Tibial nerve (tissue), 4 donors: ENCODE data around the gene TNK2. TPM values are rescaled to one million over a fixed set of nuclear protein-coding genes. Genes with fewer than 3 reads are reported as not detected.
"Not testable (repeated sequence)": the region's sequence is repeated elsewhere in the genome, so short reads cannot be mapped to it uniquely, and the experiment has no call there.

Experiments used
- DNase-seq, 2 donors: peaks; one replicate each; pipeline ENCODE4 v3.0.0-alpha.2; 2019; ENCODE audit warnings: low spot score in 2 of 2
- H3K27ac ChIP-seq, 4 donors: fragments of 200-600 bp; sonication (generic) in 3 of 4; one replicate each; pipeline ENCODE4 v1.5.1; 2017 to 2019; ENCODE audit warnings: mild to moderate bottlenecking in 1 of 4
- H3K27me3 ChIP-seq, 2 donors: fragments of 200-600 bp; sonication (generic) in 1 of 2; one replicate each; pipeline versions ENCODE4 v1.5.1 to v1.6.0; 2017 to 2019
- H3K36me3 ChIP-seq, 3 donors: fragments of 200-600 bp; sonication (generic); one replicate each; pipeline ENCODE4 v1.5.1; 2018 to 2019
- H3K4me1 ChIP-seq, 4 donors: fragments of 200-600 bp; sonication (generic) in 3 of 4; one replicate each; pipeline ENCODE4 v1.5.1; 2017 to 2019
- H3K4me3 ChIP-seq, 4 donors: fragments of 200-600 bp; sonication (generic) in 3 of 4; one replicate each; pipeline ENCODE4 v1.5.1; 2017 to 2019; ENCODE audit warnings: mild to moderate bottlenecking in 1 of 4, moderate library complexity in 1 of 4
- H3K9me3 ChIP-seq, 4 donors: fragments of 200-600 bp; sonication (generic) in 3 of 4; one replicate each; pipeline ENCODE4 v1.5.1; 2017 to 2019
- EP300 ChIP-seq, 2 donors: sonication (generic); formaldehyde crosslinking; IDR thresholded peaks; one replicate each; pipeline ENCODE4 v1.6.1; 2017; ENCODE audit warnings: antibody characterized with exemption in 2 of 2, mild to moderate bottlenecking in 1 of 2
- POLR2A ChIP-seq, 2 donors: fragments of 450-650 bp; IDR thresholded peaks; one replicate each; pipeline ENCODE4 v1.6.1; 2017; ENCODE audit warnings: antibody characterized with exemption in 2 of 2, mild to moderate bottlenecking in 2 of 2, moderate library complexity in 2 of 2
- whole genome bisulfite sequencing, 2 donors: methylation state at CpG; one replicate each; pipeline ENCODE4 v1.1.5; 2018; 5-methylcytosine and 5-hydroxymethylcytosine counted together
- total RNA-seq, 4 donors: library from RNA; depleted of rRNA; stranded (reverse); fragments of >200 nt; gene quantifications; one replicate each; pipeline ENCODE4 v1.1.0, GENCODE V29; 2016
- TF ChIP-seq, protein P1 (sequence below), 5 experiments: fragments of 200-600 bp in 3 of 5; fragments of 450-650 bp in 2 of 5; sonication (generic) in 3 of 5; IDR thresholded peaks; one replicate each; pipeline ENCODE4 v1.5.1; 2016 to 2019; ENCODE audit warnings: antibody characterized with exemption in 5 of 5, mild to moderate bottlenecking in 3 of 5, moderate library complexity in 2 of 5

The TNK2 gene
- total RNA-seq, 4 donors from 2014 or later, result 22.2 to 81.9 (median 34.0) TPM

- Histone ChIP-seq H3K27me3 (no peaks in the 10 kb centered on the region), H3K36me3 (peaks cover 0 to 81% (median 0%) of the 10 kb centered on the region in 3 donors), H3K9me3 (no peaks in the 10 kb centered on the region), H3K4me3 (no peak overlapping the region), H3K4me1 (peaks cover 0 to 9% (median 7%) of the 10 kb centered on the region in 4 donors), H3K27ac (no peak overlapping the region)
- no peak for TF ChIP-seq POLR2A (IDR thresholded peaks at IDR 0.05)
- TF ChIP-seq, protein P1, sequence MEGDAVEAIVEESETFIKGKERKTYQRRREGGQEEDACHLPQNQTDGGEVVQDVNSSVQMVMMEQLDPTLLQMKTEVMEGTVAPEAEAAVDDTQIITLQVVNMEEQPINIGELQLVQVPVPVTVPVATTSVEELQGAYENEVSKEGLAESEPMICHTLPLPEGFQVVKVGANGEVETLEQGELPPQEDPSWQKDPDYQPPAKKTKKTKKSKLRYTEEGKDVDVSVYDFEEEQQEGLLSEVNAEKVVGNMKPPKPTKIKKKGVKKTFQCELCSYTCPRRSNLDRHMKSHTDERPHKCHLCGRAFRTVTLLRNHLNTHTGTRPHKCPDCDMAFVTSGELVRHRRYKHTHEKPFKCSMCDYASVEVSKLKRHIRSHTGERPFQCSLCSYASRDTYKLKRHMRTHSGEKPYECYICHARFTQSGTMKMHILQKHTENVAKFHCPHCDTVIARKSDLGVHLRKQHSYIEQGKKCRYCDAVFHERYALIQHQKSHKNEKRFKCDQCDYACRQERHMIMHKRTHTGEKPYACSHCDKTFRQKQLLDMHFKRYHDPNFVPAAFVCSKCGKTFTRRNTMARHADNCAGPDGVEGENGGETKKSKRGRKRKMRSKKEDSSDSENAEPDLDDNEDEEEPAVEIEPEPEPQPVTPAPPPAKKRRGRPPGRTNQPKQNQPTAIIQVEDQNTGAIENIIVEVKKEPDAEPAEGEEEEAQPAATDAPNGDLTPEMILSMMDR (IDR thresholded peaks at IDR 0.05), result no peak
- TF ChIP-seq EP300 (IDR thresholded peaks at IDR 0.05), result no peak
- 89 to 91% methylated on average over 11 to 31 of the region's 40 CpGs for WGBS, 2 donors
- no peak for DNase-seq
Measured at GRCh38 chr3:195867631-195868335, 40.6 kb downstream of the TNK2 start.

DNA sequence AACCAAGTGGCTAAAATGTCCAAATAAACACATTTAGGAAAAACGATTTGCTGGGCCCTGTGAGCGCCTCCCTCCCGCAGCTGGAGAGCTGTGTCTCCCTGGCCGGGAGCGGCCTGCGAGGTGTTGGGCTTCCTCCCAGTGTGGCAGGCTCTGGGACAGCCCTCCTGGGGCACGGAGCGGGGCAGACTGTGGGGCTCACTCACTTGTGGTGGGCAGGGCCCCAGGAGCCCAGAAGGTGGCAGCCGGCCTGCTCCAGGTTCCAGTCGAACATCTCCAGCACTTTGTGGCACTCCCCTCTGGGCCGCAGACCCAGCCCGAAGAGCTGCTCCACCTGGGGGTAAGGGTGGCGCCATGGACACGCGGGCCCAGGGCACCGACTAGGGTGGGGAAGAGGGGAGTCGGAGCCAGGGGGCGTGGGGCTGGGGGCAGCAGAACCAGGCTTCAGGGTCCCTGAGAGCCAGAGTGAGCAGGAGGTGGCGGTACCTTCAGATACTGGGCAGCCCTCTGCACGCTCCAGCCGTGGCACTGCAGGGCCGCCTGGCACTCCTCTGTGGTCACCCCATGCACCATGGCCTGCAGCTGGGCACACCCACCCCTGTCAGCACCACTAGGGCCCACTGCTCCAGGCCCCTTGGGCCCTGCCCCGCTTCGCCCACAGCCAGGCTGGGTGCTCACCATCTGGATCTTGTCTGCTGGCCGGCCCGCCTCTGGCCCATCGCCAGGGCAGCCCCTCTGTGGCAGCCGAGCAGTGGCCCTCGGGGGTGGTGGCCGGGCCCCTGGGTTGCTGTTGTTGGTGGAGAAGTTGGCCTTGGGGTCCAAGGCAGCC is 41.5 kb downstream of the TNK2 start:
- Histone ChIP-seq H3K36me3 (peaks cover 0 to 72% (median 0%) of the 10 kb centered on the region in 3 donors), H3K4me3 (no peak overlapping the region), H3K27ac (no peak overlapping the region), H3K9me3 (no peaks in the 10 kb centered on the region), H3K27me3 (no peaks in the 10 kb centered on the region), H3K4me1 (peaks cover 0 to 9% (median 8%) of the 10 kb centered on the region in 4 donors)
- DNase-seq, result no peak
- TF ChIP-seq EP300 (IDR thresholded peaks at IDR 0.05), result no peak
- TF ChIP-seq, protein P1 (IDR thresholded peaks at IDR 0.05), result no peak
- no peak for TF ChIP-seq POLR2A (IDR thresholded peaks at IDR 0.05)
- WGBS, 2 donors, result 86 to 89% methylated on average over 7 to 28 of the region's 30 CpGs

- Histone ChIP-seq H3K4me1 (peaks cover 0 to 9% (median 8%) of the 10 kb centered on the region in 4 donors), H3K9me3 (no peaks in the 10 kb centered on the region), H3K27me3 (no peaks in the 10 kb centered on the region), H3K27ac (no peak overlapping the region), H3K36me3 (peaks cover 0 to 61% (median 0%) of the 10 kb centered on the region in 3 donors), H3K4me3 (no peak overlapping the region)
- 90 to 95% methylated on average over 14 to 15 of the region's 15 CpGs for WGBS, 2 donors
- no peak for TF ChIP-seq POLR2A (IDR thresholded peaks at IDR 0.05)
- TF ChIP-seq EP300 (IDR thresholded peaks at IDR 0.05), result no peak
- TF ChIP-seq, protein P1 (IDR thresholded peaks at IDR 0.05), result no peak
- DNase-seq, result no peak
Measured at GRCh38 chr3:195865752-195866151, 42.6 kb downstream of the TNK2 start.

DNA sequence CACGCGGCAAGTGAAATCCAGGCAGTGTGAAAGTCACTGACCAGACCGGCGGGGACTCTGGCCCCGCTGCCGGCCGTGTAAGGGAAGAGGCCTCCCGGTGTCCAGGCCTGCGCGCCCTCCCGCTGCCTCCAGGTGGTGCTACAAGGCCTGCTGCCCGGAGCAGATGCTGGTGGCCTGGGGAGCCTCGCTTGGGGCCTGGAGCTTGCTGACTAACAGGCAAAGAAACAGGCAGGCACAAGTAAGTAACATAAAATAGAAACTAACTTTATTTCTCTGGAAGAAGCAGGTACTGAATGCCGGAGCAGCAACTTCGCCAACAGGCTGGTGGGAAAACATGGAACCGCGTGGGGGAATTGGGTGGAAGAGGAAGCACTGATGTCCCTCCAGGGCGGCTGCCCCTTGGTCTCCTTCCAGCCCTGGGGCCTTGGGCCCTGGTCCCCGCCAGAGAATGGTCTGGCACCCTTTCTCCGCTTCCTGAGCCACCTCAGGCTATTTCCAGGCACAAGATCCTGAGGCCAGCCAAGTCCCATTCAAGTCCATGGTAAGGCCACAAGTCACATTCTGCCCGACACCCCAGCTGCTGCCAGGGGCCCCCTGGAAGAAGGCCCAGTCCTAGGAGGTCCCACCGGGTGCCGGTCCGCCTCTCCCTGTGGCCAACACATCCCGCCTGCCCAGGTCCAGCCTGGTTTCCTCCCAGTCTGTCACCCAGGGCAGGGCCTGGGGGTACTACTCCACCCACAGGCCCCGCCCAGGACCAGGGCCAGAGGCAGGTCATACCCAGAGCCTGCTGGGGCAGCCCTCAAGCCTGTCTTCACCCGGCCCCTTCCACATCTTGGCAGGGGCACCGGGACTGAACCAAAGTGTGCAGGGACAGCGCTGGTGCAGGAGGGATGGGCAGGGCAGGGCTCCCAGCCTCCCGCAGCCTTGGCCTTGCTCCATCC is 45.0 kb downstream of the TNK2 start:
- Histone ChIP-seq H3K4me3 (no peak overlapping the region), H3K27me3 (no peaks in the 10 kb centered on the region), H3K27ac (peak overlapping the region in 3 of 4 donors; percentile 64 to 87 (median 80)), H3K9me3 (no peaks in the 10 kb centered on the region), H3K4me1 (peaks cover 0 to 20% (median 12%) of the 10 kb centered on the region in 4 donors), H3K36me3 (peaks cover 0 to 37% (median 0%) of the 10 kb centered on the region in 3 donors)
- TF ChIP-seq, protein P1 (IDR thresholded peaks at IDR 0.05), result peak; percentile 83 to 97 (median 94)
- TF ChIP-seq POLR2A (IDR thresholded peaks at IDR 0.05) (no peak), EP300 (IDR thresholded peaks at IDR 0.05) (peak in 1 of 2 donors; percentile 50)
- WGBS, 2 donors, result 31 to 32% methylated on average over 16 to 27 of the region's 30 CpGs
- DNase-seq, result peak; percentile 83 to 84

DNA sequence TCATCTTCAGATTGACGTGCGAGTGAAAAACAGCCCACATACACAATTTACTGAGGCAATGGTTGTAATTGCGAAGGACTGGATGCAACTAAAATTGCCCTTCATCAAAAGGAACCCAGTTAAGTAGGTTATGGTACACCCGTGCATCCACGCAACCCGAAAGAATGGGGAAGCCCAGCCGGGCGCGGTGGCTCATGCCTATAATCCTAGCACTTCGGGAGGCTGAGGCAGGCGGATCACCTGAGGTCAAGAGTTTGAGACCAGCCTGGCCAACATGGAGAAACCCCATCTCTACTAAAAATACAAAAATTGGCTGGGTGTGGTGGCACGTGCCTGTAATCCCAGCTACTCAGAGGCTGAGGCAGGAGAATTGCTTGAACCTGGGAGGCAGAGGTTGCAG is 46.0 kb downstream of the TNK2 start:
- Histone ChIP-seq H3K36me3 (peaks cover 0 to 26% (median 0%) of the 10 kb centered on the region in 3 donors), H3K4me1 (peaks cover 0 to 20% (median 12%) of the 10 kb centered on the region in 4 donors)
- H3K27me3 ChIP-seq, H3K9me3 ChIP-seq, DNase-seq, H3K4me3 ChIP-seq, H3K27ac ChIP-seq: not testable (repeated sequence)
- WGBS, 2 donors, result 93% methylated on average over 12 of the region's 12 CpGs
